Gastrocnemius medialis (tissue), 4 donors: ENCODE results near the gene CACNB1.

ENCODE experiments used
- CTCF ChIP-seq, 5 experiments: fragments of 450-650 bp in 3 of 5; fragments of 200-600 bp in 2 of 5; sonication (generic) in 2 of 5; IDR thresholded peaks in 4 of 5; conservative IDR thresholded peaks in 1 of 5; 1 replicate in 4 of 5; 2 replicates in 1 of 5; pipeline ENCODE4 v1.5.1; 2016 to 2019; ENCODE audit warnings: antibody characterized with exemption in 5 of 5, mild to moderate bottlenecking in 3 of 5, moderate library complexity in 3 of 5
- POLR2A ChIP-seq, 2 donors: fragments of 450-650 bp; IDR thresholded peaks; one replicate each; pipeline ENCODE4 v1.6.1; 2017; ENCODE audit warnings: antibody characterized with exemption in 2 of 2, mild to moderate bottlenecking in 2 of 2, moderate library complexity in 2 of 2

- no peak for TF ChIP-seq CTCF (IDR thresholded peaks at IDR 0.05 in 4 of 5, conservative IDR thresholded peaks at IDR 0.05 in 1 of 5)
- no peak for TF ChIP-seq POLR2A (IDR thresholded peaks at IDR 0.05)
These were observed 58.3 kb downstream of the CACNB1 start for GRCh38 chr17:39139161-39139511.
